ENCODE data around the gene SHKBP1. TPM values are rescaled to one million over a fixed set of nuclear protein-coding genes. Genes with fewer than 3 reads are reported as not detected.

SHKBP1 gene
- polyA plus RNA-seq, 1 experiment = 42.5 TPM

GRCh38 chr19:40576151-40576584 lies 505 bp upstream of the SHKBP1 start:
- no peaks in the 10 kb centered on the region for H3K27me3 ChIP-seq (ENCODE audit: control insufficient read depth, insufficient read depth, low read length)
- ChIA-PET POLR2A (no interaction called here), CTCF (no interaction called here)

GRCh38 chr19:40578442-40578908 lies 1.8 kb downstream of the SHKBP1 start:
- TF ChIP-seq CTCF (IDR thresholded peaks at IDR 0.05; ENCODE audit: low read depth, low read length) = no peak

More at GRCh38 chr19:40576151-40576584, 505 bp upstream of the SHKBP1 start:
- H3K4me3 ChIP-seq (ENCODE audit: low read depth, low read length) = peak overlapping the region; percentile 91
- no peak for DNase-seq (ENCODE audit: low read depth, low spot score)
- TF ChIP-seq CTCF (IDR thresholded peaks at IDR 0.05; ENCODE audit: low read depth, low read length) = no peak
- H3K9me3 ChIP-seq (ENCODE audit: control insufficient read depth, insufficient read depth, low read length) = no peaks in the 10 kb centered on the region; the same call in 1 of the 2 replicates
- H3K27ac ChIP-seq (ENCODE audit: low read depth, low read length) = no peak overlapping the region

GRCh38 chr19:40580619-40581018 lies 3.9 kb downstream of the SHKBP1 start:
- Histone ChIP-seq H3K27ac (ENCODE audit: low read depth, low read length) (no peak overlapping the region), H3K9me3 (ENCODE audit: control insufficient read depth, insufficient read depth, low read length) (no peaks in the 10 kb centered on the region; the same call in 1 of the 2 replicates), H3K27me3 (ENCODE audit: control insufficient read depth, insufficient read depth, low read length) (no peaks in the 10 kb centered on the region), H3K4me3 (ENCODE audit: low read depth, low read length) (no peak overlapping the region)
- CTCF ChIA-PET = no interaction called here
- no peak for DNase-seq (ENCODE audit: low read depth, low spot score)
- no peak for TF ChIP-seq CTCF (IDR thresholded peaks at IDR 0.05; ENCODE audit: low read depth, low read length)
- POLR2A ChIA-PET = no interaction called here

More at GRCh38 chr19:40578442-40578908, 1.8 kb downstream of the SHKBP1 start:
- DNase-seq (ENCODE audit: low read depth, low spot score) = no peak
- Histone ChIP-seq H3K27ac (ENCODE audit: low read depth, low read length) (no peak overlapping the region), H3K27me3 (ENCODE audit: control insufficient read depth, insufficient read depth, low read length) (no peaks in the 10 kb centered on the region), H3K4me3 (ENCODE audit: low read depth, low read length) (no peak overlapping the region), H3K9me3 (ENCODE audit: control insufficient read depth, insufficient read depth, low read length) (no peaks in the 10 kb centered on the region; the same call in 1 of the 2 replicates)
- CTCF ChIA-PET = interaction anchor here (1.2 kb wide), 1 partner anchor 24 kb away, joined by 5 read pairs; no protein-coding TSS in a partner anchor
- POLR2A ChIA-PET = no interaction called here

GRCh38 chr19:40581531-40581930 lies 4.9 kb downstream of the SHKBP1 start:
- POLR2A ChIA-PET = no interaction called here
- TF ChIP-seq CTCF (IDR thresholded peaks at IDR 0.05; ENCODE audit: low read depth, low read length) = no peak
- no peak for DNase-seq (ENCODE audit: low read depth, low spot score)
- Histone ChIP-seq H3K4me3 (ENCODE audit: low read depth, low read length) (no peak overlapping the region), H3K9me3 (ENCODE audit: control insufficient read depth, insufficient read depth, low read length) (no peaks in the 10 kb centered on the region; the same call in 1 of the 2 replicates), H3K27me3 (ENCODE audit: control insufficient read depth, insufficient read depth, low read length) (no peaks in the 10 kb centered on the region), H3K27ac (ENCODE audit: low read depth, low read length) (no peak overlapping the region)
- CTCF ChIA-PET = interaction anchor here (1.0 kb wide), 1 partner anchor 277 kb away, joined by 3 read pairs; no protein-coding TSS in a partner anchor

GRCh38 chr19:40582467-40582866 lies 5.8 kb downstream of the SHKBP1 start:
- ChIA-PET POLR2A (no interaction called here), CTCF (interaction anchor here (1.0 kb wide), 1 partner anchor 277 kb away, joined by 3 read pairs; no protein-coding TSS in a partner anchor)
- Histone ChIP-seq H3K9me3 (ENCODE audit: control insufficient read depth, insufficient read depth, low read length) (no peaks in the 10 kb centered on the region; the same call in 1 of the 2 replicates), H3K4me3 (ENCODE audit: low read depth, low read length) (no peak overlapping the region), H3K27me3 (ENCODE audit: control insufficient read depth, insufficient read depth, low read length) (no peaks in the 10 kb centered on the region), H3K27ac (ENCODE audit: low read depth, low read length) (no peak overlapping the region)
- no peak for TF ChIP-seq CTCF (IDR thresholded peaks at IDR 0.05; ENCODE audit: low read depth, low read length)
- DNase-seq (ENCODE audit: low read depth, low spot score) = no peak

Measured in AG04450 (cell line).